MCF 10A (cell line): Measurements from ENCODE around the gene CYFIP1. TPM values are rescaled to one million over a fixed set of nuclear protein-coding genes. Genes with fewer than 3 reads are reported as not detected.

Experiments used
- BruUV-seq: library from RNA; stranded (reverse); fragments of 400-500 nt; replicated peaks from 2 replicates; lab custom pipeline; 2021; lab: Mats Ljungman, UMichigan
- CTCF ChIA-PET: fragments of 300-600 bp; sonication (Branson Sonifier 250); formaldehyde crosslinking; extraction: SDS; loops from one replicate; lab custom pipeline; 2021; ENCODE audit warnings: antibody characterized with exemption, inconsistent platforms; lab: Yijun Ruan, JAX
- POLR2A ChIA-PET: fragments of 300-600, 350-650 bp; sonication (Branson Sonifier 250); formaldehyde crosslinking; extraction: SDS; loops from one replicate; lab custom pipeline; 2020; ENCODE audit warnings: antibody characterized with exemption, inconsistent platforms; lab: Yijun Ruan, JAX
- DNase-seq: peaks from one replicate; pipeline ENCODE4 v3.0.0-alpha.2; 2018; ENCODE audit not compliant: unreplicated experiment
- H3K27ac Mint-ChIP-seq: one replicate; pipeline ENCODE4 v1.8.0; 2022; ENCODE audit warnings: mild to moderate bottlenecking, low read depth, mixed read lengths; ENCODE audit not compliant: unreplicated experiment
- H3K27me3 Mint-ChIP-seq: one replicate; pipeline ENCODE4 v1.8.0; 2022; ENCODE audit warnings: mixed read lengths; ENCODE audit not compliant: insufficient read depth, unreplicated experiment
- H3K36me3 Mint-ChIP-seq: one replicate; pipeline ENCODE4 v1.8.0; 2022; ENCODE audit warnings: mild to moderate bottlenecking, moderate library complexity, mixed read lengths; ENCODE audit not compliant: insufficient read depth, unreplicated experiment
- H3K4me1 Mint-ChIP-seq: one replicate; pipeline ENCODE4 v1.8.0; 2022; ENCODE audit warnings: mixed read lengths; ENCODE audit not compliant: insufficient read depth, unreplicated experiment
- H3K4me3 Mint-ChIP-seq: one replicate; pipeline ENCODE4 v1.8.0; 2022; ENCODE audit warnings: mild to moderate bottlenecking, moderate library complexity, mixed read lengths; ENCODE audit not compliant: unreplicated experiment
- H3K9me3 Mint-ChIP-seq: one replicate; pipeline ENCODE4 v1.8.0; 2022; ENCODE audit warnings: mixed read lengths; ENCODE audit not compliant: unreplicated experiment
- intact Hi-C: fragments of 100-400 bp; cut with micrococcal nuclease; formaldehyde crosslinking; loops from 2 replicates; pipeline ENCODE4 v1.14.1; 2022
- total RNA-seq: library from RNA; stranded (reverse); gene quantifications from 2 replicates; pipeline ENCODE4 v1.2.3, GENCODE V29; 2022
- TF ChIP-seq, protein P1 (sequence below): fragments of 200-600 bp; IDR thresholded peaks from one replicate; pipeline ENCODE4 v1.8.0; 2022; ENCODE audit warnings: antibody characterized with exemption, mild to moderate bottlenecking; ENCODE audit not compliant: unreplicated experiment

Gene CYFIP1
- total RNA-seq, 1 experiment from 2014 or later, result 99.1 TPM

- intact Hi-C loops, result loop anchor here (5.0 kb wide), 1 partner anchor 52 kb away; the partner anchor contains the start of gene NIPA1
- TSS peak; percentile 60 for BruUV-seq
- peak overlapping the region; percentile 81 for H3K4me3 Mint-ChIP-seq
- ChIA-PET CTCF (interaction anchor here (0.7 kb wide), 1 partner anchor 174 kb away, joined by 3 read pairs; no protein-coding TSS in a partner anchor), POLR2A (interaction anchor here (1.3 to 2.7 kb wide), 7 partner anchors 12 to 141 kb away, joined by 4 to 15 read pairs (median 7); partner anchors contain the start of genes CYFIP1 and NIPA1)
- peak; percentile 19 for DNase-seq
- peak overlapping the region; percentile 96 for H3K27ac Mint-ChIP-seq
- H3K27me3 Mint-ChIP-seq, result no peaks in the 10 kb centered on the region
- TF ChIP-seq, protein P1, sequence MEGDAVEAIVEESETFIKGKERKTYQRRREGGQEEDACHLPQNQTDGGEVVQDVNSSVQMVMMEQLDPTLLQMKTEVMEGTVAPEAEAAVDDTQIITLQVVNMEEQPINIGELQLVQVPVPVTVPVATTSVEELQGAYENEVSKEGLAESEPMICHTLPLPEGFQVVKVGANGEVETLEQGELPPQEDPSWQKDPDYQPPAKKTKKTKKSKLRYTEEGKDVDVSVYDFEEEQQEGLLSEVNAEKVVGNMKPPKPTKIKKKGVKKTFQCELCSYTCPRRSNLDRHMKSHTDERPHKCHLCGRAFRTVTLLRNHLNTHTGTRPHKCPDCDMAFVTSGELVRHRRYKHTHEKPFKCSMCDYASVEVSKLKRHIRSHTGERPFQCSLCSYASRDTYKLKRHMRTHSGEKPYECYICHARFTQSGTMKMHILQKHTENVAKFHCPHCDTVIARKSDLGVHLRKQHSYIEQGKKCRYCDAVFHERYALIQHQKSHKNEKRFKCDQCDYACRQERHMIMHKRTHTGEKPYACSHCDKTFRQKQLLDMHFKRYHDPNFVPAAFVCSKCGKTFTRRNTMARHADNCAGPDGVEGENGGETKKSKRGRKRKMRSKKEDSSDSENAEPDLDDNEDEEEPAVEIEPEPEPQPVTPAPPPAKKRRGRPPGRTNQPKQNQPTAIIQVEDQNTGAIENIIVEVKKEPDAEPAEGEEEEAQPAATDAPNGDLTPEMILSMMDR, result no peak
- H3K9me3 Mint-ChIP-seq, result no peaks in the 10 kb centered on the region
- peaks cover 18% of the 10 kb centered on the region for H3K4me1 Mint-ChIP-seq
- peaks cover 7% of the 10 kb centered on the region for H3K36me3 Mint-ChIP-seq
These were observed 141.0 kb downstream of the CYFIP1 start for GRCh38 chr15:22839046-22839695.

GRCh38 chr15:22838292-22839042 is 141.7 kb downstream of the CYFIP1 start, which contains the start of gene NIPA2:
TSS of gene NIPA2 (plus strand) at chr15:22838666. CDS start at chr15:22851732, 13,066 bp downstream.
- ChIA-PET POLR2A (interaction anchor here (0.6 to 2.7 kb wide), 18 partner anchors 9 to 236 kb away, joined by 3 to 15 read pairs (median 4); partner anchors contain the start of genes CYFIP1, NIPA1 and TUBGCP5), CTCF (interaction anchor here (0.7 kb wide), 2 partner anchors 10 to 174 kb away, joined by 3 read pairs; no protein-coding TSS in a partner anchor)
- peak; percentile 98 for DNase-seq
- Mint-ChIP-seq H3K9me3 (no peaks in the 10 kb centered on the region), H3K4me1 (peaks cover 18% of the 10 kb centered on the region), H3K4me3 (peak within 1 kb of the TSS; percentile 81), H3K27ac (peak within 1 kb of the TSS; percentile 96), H3K27me3 (no peaks in the 10 kb centered on the region), H3K36me3 (peaks cover 5% of the 10 kb centered on the region)
- intact Hi-C loops, result loop anchor here (5.0 kb wide), 1 partner anchor 51 kb away; the partner anchor contains the start of gene NIPA1
- no TSS peak for BruUV-seq
- TF ChIP-seq, protein P1, result no peak

- no peaks in the 10 kb centered on the region for H3K27me3 Mint-ChIP-seq
- no TSS peak for BruUV-seq
- H3K4me3 Mint-ChIP-seq, result no peak overlapping the region
- no peak overlapping the region for H3K27ac Mint-ChIP-seq
- DNase-seq, result peak; percentile 4
- no peaks in the 10 kb centered on the region for H3K9me3 Mint-ChIP-seq
- POLR2A ChIA-PET, result no interaction called here
- TF ChIP-seq, protein P1, result no peak
- CTCF ChIA-PET, result no interaction called here
- peaks cover 41% of the 10 kb centered on the region for H3K36me3 Mint-ChIP-seq
- intact Hi-C loops, result no loop called here
- H3K4me1 Mint-ChIP-seq, result no peaks in the 10 kb centered on the region
These were observed 148.7 kb downstream of the CYFIP1 start for GRCh38 chr15:22831473-22831872.

- BruUV-seq, result no TSS peak
- intact Hi-C loops, result no loop called here
- ChIA-PET CTCF (no interaction called here), POLR2A (interaction anchor here (2.3 kb wide), 1 partner anchor 11 kb away, joined by 7 read pairs; the partner anchor contains the start of gene NIPA2)
- DNase-seq, result no peak
- H3K27me3 Mint-ChIP-seq, result no peaks in the 10 kb centered on the region
- no peaks in the 10 kb centered on the region for H3K9me3 Mint-ChIP-seq
- TF ChIP-seq, protein P1, result no peak
- H3K4me3 Mint-ChIP-seq, result no peak overlapping the region
- no peak overlapping the region for H3K27ac Mint-ChIP-seq
- H3K4me1 Mint-ChIP-seq, result no peaks in the 10 kb centered on the region
- H3K36me3 Mint-ChIP-seq, result peaks cover 53% of the 10 kb centered on the region
These were observed 153.0 kb downstream of the CYFIP1 start for GRCh38 chr15:22827125-22827524.
